ENCODE data around the gene CALCB.

The CALCB gene

GRCh38 chr11:15091625-15092024, 18.2 kb downstream of the CALCB start:
- no peak overlapping the region for H3K4me3 ChIP-seq (ENCODE audit: low read depth in 1 of 2, low read length in 1 of 2)
- no peak for TF ChIP-seq CTCF (IDR thresholded peaks at IDR 0.05)

GRCh38 chr11:15093432-15093831, 20.0 kb downstream of the CALCB start:
- Histone ChIP-seq H3K27ac (no peak overlapping the region), H3K36me3 (no peaks in the 10 kb centered on the region), H3K9me3 (no peaks in the 10 kb centered on the region), H3K4me3 (ENCODE audit: low read depth in 1 of 2, low read length in 1 of 2) (no peak overlapping the region), H3K4me1 (ENCODE audit: control insufficient read depth in 1 of 2, insufficient read depth in 1 of 2, low read depth in 1 of 2, low read length in 1 of 2) (no peaks in the 10 kb centered on the region), H3K27me3 (peaks cover 6% of the 10 kb centered on the region)
- no peak for TF ChIP-seq CTCF (IDR thresholded peaks at IDR 0.05)

More at GRCh38 chr11:15091625-15092024, 18.2 kb downstream of the CALCB start:
- no peak overlapping the region for H3K27ac ChIP-seq
- H3K27me3 ChIP-seq: no peaks in the 10 kb centered on the region
- H3K36me3 ChIP-seq: no peaks in the 10 kb centered on the region
- H3K9me3 ChIP-seq: no peaks in the 10 kb centered on the region
- no peaks in the 10 kb centered on the region for H3K4me1 ChIP-seq (ENCODE audit: control insufficient read depth in 1 of 2, insufficient read depth in 1 of 2, low read depth in 1 of 2, low read length in 1 of 2)

- no peak for TF ChIP-seq CTCF (IDR thresholded peaks at IDR 0.05)
- Histone ChIP-seq H3K4me3 (ENCODE audit: low read depth in 1 of 2, low read length in 1 of 2) (no peak overlapping the region), H3K36me3 (no peaks in the 10 kb centered on the region), H3K27ac (no peak overlapping the region), H3K9me3 (no peaks in the 10 kb centered on the region), H3K27me3 (peaks cover 15% of the 10 kb centered on the region), H3K4me1 (ENCODE audit: control insufficient read depth in 1 of 2, insufficient read depth in 1 of 2, low read depth in 1 of 2, low read length in 1 of 2) (no peaks in the 10 kb centered on the region)
These were observed 22.4 kb downstream of the CALCB start for GRCh38 chr11:15095736-15096228.

- TF ChIP-seq CTCF (IDR thresholded peaks at IDR 0.05): no peak
- Histone ChIP-seq H3K9me3 (no peaks in the 10 kb centered on the region), H3K27ac (no peak overlapping the region), H3K4me3 (ENCODE audit: low read depth in 1 of 2, low read length in 1 of 2) (no peak overlapping the region), H3K36me3 (no peaks in the 10 kb centered on the region), H3K27me3 (peaks cover 15% of the 10 kb centered on the region), H3K4me1 (ENCODE audit: control insufficient read depth in 1 of 2, insufficient read depth in 1 of 2, low read depth in 1 of 2, low read length in 1 of 2) (peaks cover 4% of the 10 kb centered on the region in 2 experiments)
These were observed 24.0 kb downstream of the CALCB start for GRCh38 chr11:15097411-15097810.

- H3K4me3 ChIP-seq (ENCODE audit: low read depth in 1 of 2, low read length in 1 of 2): no peak overlapping the region
- no peak overlapping the region for H3K27ac ChIP-seq
- no peak for TF ChIP-seq CTCF (IDR thresholded peaks at IDR 0.05)
- no peaks in the 10 kb centered on the region for H3K36me3 ChIP-seq
- H3K27me3 ChIP-seq: peaks cover 15% of the 10 kb centered on the region
- no peaks in the 10 kb centered on the region for H3K9me3 ChIP-seq
- H3K4me1 ChIP-seq (ENCODE audit: control insufficient read depth in 1 of 2, insufficient read depth in 1 of 2, low read depth in 1 of 2, low read length in 1 of 2): peaks cover 4% of the 10 kb centered on the region in 2 experiments
These were observed 25.9 kb downstream of the CALCB start for GRCh38 chr11:15099267-15099666.
